Sciatic nerve (tissue), 2 donors: Measurements from ENCODE around the gene TRPC4AP. TPM values are rescaled to one million over a fixed set of nuclear protein-coding genes. Genes with fewer than 3 reads are reported as not detected.

Experiments
- ATAC-seq: fragments of 200-7000 bp; cut with Tn5 transposase; one replicate; pipeline ENCODE4 v1.9.1; 2020; ENCODE audit warnings: mild to moderate bottlenecking, moderate library complexity
- DNase-seq: peaks from one replicate; pipeline ENCODE4 v3.0.0-alpha.2; 2020; ENCODE audit warnings: low spot score
- intact Hi-C: fragments of 100-400 bp; cut with DNase I; formaldehyde crosslinking; loops from one replicate; pipeline ENCODE4 v1.14.2; 2022
- microRNA-seq: library from miRNA; unstranded; fragments of <30 nt; microRNA quantifications from one replicate; pipeline ENCODE4 v1.2.0, GENCODE V29; 2020
- total RNA-seq: library from RNA; stranded (reverse); fragmentation: NEBNext Ultra II Directional; extraction: Animal tissue kit (Norgen Biotek cat#: 25700); gene quantifications from one replicate; pipeline ENCODE4 v1.2.1, GENCODE V29; 2021
- donor health status: DM: no; HTN: no; CAD: no.
- donor health status: DM: no; HTN: no; CAD: no.

The TRPC4AP gene
- total RNA-seq, 1 donor from 2014 or later, result 50.4 TPM

DNA sequence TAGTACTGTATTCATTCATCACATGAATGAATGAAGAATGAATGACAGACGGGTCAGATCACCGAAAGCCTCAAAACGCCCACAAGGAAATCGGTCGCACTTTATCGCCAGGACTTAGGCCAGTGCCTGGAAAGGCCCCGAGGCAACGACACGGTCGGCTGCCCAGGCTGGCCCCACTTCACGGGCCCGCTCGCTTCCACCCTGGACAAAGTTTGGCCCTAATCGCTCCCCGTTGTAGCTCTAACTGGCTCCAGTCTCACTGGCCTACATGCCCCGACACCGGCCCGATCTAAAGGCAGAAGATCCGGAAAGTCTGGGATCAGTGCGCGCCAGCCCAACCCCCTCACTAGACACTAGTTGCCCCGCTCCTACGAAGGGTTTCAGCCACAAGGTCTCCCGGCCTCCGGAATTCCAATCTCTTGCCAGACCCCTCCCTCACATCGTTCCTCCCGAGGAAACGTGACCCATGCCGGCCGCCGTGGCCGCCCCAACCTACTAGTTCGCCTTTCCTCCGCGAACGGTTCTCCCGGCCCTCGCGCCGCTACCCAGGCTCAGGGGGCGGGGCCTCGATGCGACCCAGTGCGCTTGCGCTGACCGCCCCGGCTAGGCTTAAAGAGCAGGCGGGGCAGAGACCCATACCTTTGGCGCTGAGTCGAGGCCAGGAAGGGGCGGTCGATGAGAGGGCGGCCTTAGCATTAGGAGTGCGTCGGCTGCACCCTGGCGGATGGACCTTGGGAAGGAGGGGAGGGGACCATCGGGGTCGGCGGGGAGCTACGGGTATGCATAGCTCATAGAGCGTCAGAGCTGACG lies 137.2 kb downstream of the TRPC4AP start, which contains the start of the genes GSS and MYH7B:
Gene GSS (minus strand): TSS at position 576 of the 810 bp plus-strand sequence. CDS start 3,954 bp downstream, outside the sequence.
Gene MYH7B (plus strand): TSS at position 638 of the 810 bp plus-strand sequence. CDS start 22,138 bp downstream, outside the sequence.
- intact Hi-C loops, result no loop called here
- peak; percentile 99 for DNase-seq
- ATAC-seq, result peak; percentile 99

DNA sequence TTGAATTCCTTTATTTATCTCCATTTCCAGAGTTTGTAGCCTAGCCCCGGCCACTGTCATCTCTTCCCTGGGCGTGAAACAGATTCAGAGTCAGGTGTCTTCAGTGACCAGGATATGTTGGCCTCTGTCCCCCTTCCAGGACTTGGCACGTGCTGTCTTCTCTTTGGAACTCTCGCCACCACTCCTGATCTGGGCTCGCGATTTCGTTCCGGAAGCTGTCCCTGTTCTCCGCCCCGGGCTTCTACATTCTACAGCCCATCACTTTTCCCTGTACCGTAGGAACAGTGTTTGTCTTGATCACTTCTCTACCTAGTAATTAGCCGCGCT lies 137.7 kb downstream of the TRPC4AP start:
- ATAC-seq (no peak), DNase-seq (no peak)
- intact Hi-C loops, result loop anchor here (5.0 kb wide), 1 partner anchor 83 kb away; the partner anchor contains the start of gene GGT7

DNA sequence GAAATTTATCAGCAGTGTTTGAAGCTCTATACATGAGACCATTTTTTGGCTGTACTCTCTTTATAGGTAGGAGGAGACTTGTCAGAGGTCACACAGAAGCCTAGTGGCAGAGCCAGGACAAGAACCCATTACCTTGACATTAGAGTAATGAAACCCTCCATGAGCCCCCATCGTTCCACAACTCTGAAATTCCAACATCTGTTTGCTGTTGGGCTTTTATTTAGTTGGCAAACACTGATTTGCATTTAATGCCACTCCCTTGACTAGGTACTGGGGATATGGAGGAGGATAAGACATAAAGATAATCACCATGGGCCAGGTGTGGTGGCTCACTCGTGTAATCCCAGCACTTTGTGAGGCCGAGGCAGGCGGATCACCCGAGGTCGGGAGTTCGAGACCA lies 138.6 kb downstream of the TRPC4AP start:
- intact Hi-C loops, result loop anchor here (5.0 kb wide), 1 partner anchor 82 kb away; the partner anchor contains the start of gene GGT7
- ATAC-seq, result no peak

DNA sequence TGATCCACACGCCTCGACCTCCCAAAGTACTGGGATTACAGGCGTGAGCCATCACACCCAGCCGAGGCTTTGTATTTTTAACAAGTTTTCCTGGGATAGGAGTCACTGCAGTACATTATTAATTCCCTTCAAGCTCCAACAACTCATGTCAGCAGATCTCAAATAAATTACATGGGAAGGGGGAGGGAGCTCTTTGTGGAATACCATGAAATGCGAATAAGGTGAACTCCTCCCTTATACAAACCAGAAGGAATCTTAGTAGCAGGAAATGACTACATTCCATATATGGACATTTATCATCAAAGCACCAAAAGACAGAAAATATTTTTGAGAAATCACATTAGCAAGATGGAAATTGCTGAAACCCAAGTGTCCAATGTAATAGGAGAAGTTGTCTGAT lies 139.9 kb downstream of the TRPC4AP start:
- ATAC-seq, result no peak
- no peak for DNase-seq
- intact Hi-C loops, result loop anchor here (5.0 kb wide), 1 partner anchor 80 kb away; the partner anchor contains the start of gene GGT7

More for the DNA sequence above, 138.6 kb downstream of the TRPC4AP start:
- DNase-seq, result no peak

Small RNA genes lying within 50 kb of the gene (microRNA-seq; reads per million reads assigned to microRNA genes)
- gene MIR499A (not detected), gene MIR499B (not detected)

Other genes with a start within 250 kb of the TRPC4AP start
- 27.0 TPM for gene GGT7, start 220.0 kb downstream of the TRPC4AP start, total RNA-seq
- gene ACSS2, start 216.2 kb downstream of the TRPC4AP start, total RNA-seq, result 103 TPM
- 17.5 TPM for gene GSS, start 137.0 kb downstream of the TRPC4AP start, total RNA-seq
- 5.6 TPM for gene MYH7B, start 136.9 kb downstream of the TRPC4AP start, total RNA-seq
- 15.4 TPM for gene EDEM2, start 54.5 kb upstream of the TRPC4AP start, total RNA-seq
- 24.0 TPM for gene PROCR, start 79.3 kb upstream of the TRPC4AP start, total RNA-seq
- 0.49 TPM for gene MMP24, start 133.9 kb upstream of the TRPC4AP start, total RNA-seq
- gene MMP24OS, start 185.3 kb upstream of the TRPC4AP start, total RNA-seq, result 71.6 TPM
- 66.9 TPM for gene EIF6, start 192.0 kb upstream of the TRPC4AP start, total RNA-seq
- gene FAM83C, start 199.6 kb upstream of the TRPC4AP start, total RNA-seq, result not detected